PC-9 (cell line): ENCODE measurements around the gene RPS2. TPM values are rescaled to one million over a fixed set of nuclear protein-coding genes. Genes with fewer than 3 reads are reported as not detected.

Experiments used
- BruUV-seq: library from RNA; stranded (reverse); fragments of 400-500 nt; replicated peaks from 2 replicates; lab custom pipeline; 2021; lab: Mats Ljungman, UMichigan
- CTCF ChIA-PET: fragments of 300-600 bp; sonication (Branson Sonifier 250); formaldehyde crosslinking; loops from one replicate; lab custom pipeline; 2022; ENCODE audit warnings: antibody characterized with exemption; lab: Charles Lee
- POLR2A ChIA-PET: fragments of 300-600 bp; sonication (Branson Sonifier 250); formaldehyde crosslinking; loops from one replicate; lab custom pipeline; 2022; ENCODE audit warnings: antibody characterized with exemption; ENCODE audit not compliant: unreplicated experiment; lab: Charles Lee
- DNase-seq, 2 experiments: peaks; one replicate each; pipeline versions ENCODE4 v3.0.0 to v3.0.0-alpha.2; 2015 to 2022; ENCODE audit warnings: mixed read lengths in 1 of 2
- H2AFZ ChIP-seq: fragments of 200-600 bp; sonication (generic); 2 replicates; pipeline ENCODE4 v1.8.1; 2017; ENCODE audit warnings: antibody characterized with exemption
- H3F3A ChIP-seq: fragments of 200-600 bp; sonication (generic); 2 replicates; pipeline ENCODE4 v1.8.1; 2017; ENCODE audit warnings: antibody characterized with exemption, mild to moderate bottlenecking, low read depth; ENCODE audit not compliant: insufficient read depth
- H3K27ac ChIP-seq: fragments of 200-600 bp; sonication (generic); 2 replicates; pipeline ENCODE4 v1.6.1; 2016; ENCODE audit warnings: mixed run types
- H3K27me3 ChIP-seq: fragments of 200-600 bp; sonication (generic); 2 replicates; pipeline ENCODE4 v1.6.1; 2016; ENCODE audit warnings: low read depth, mixed run types; ENCODE audit not compliant: insufficient read depth
- H3K36me3 ChIP-seq: fragments of 200-600 bp; sonication (generic); 2 replicates; pipeline ENCODE4 v1.6.1; 2016; ENCODE audit warnings: low read depth, mixed run types
- H3K4me1 ChIP-seq: fragments of 200-600 bp; sonication (generic); replicated peaks from 2 replicates; pipeline ENCODE4 v1.6.1; 2016; ENCODE audit warnings: mixed run types; ENCODE audit not compliant: insufficient read depth
- H3K4me2 ChIP-seq: fragments of 200-600 bp; sonication (generic); 2 replicates; pipeline ENCODE4 v1.6.1; 2017; ENCODE audit warnings: mixed run types
- H3K4me3 ChIP-seq: fragments of 200-600 bp; sonication (generic); 2 replicates; pipeline ENCODE4 v1.6.1; 2016; ENCODE audit warnings: mixed run types
- H3K79me2 ChIP-seq: fragments of 200-600 bp; sonication (generic); 2 replicates; pipeline ENCODE4 v1.6.1; 2017; ENCODE audit warnings: low read depth, mixed run types
- H3K9me2 ChIP-seq: fragments of 200-600 bp; sonication (generic); 2 replicates; pipeline ENCODE4 v1.8.1; 2017; ENCODE audit warnings: mild to moderate bottlenecking; ENCODE audit not compliant: insufficient read depth
- H3K9me3 ChIP-seq: fragments of 200-600 bp; sonication (generic); 2 replicates; pipeline ENCODE4 v1.8.1; 2016; ENCODE audit warnings: low read depth; ENCODE audit not compliant: insufficient read depth
- H4K20me1 ChIP-seq: fragments of 200-600 bp; sonication (generic); 2 replicates; pipeline ENCODE4 v1.8.1; 2017; ENCODE audit not compliant: insufficient read depth
- EZH2 ChIP-seq: fragments of 200-600 bp; sonication (generic); IDR thresholded peaks from 2 replicates; pipeline ENCODE4 v1.8.0; 2017; ENCODE audit warnings: antibody characterized with exemption, low read depth
- intact Hi-C: fragments of 100-400 bp; cut with micrococcal nuclease; formaldehyde crosslinking; loops from one replicate; pipeline ENCODE4 v1.10.0; 2022; ENCODE audit not compliant: unreplicated experiment
- total RNA-seq: library from RNA; stranded (reverse); gene quantifications from 2 replicates; pipeline ENCODE4 v1.2.3, GENCODE V29; 2021
- TF ChIP-seq, protein P1 (sequence below): fragments of 200-600 bp; sonication (generic); conservative IDR thresholded peaks from 2 replicates; pipeline ENCODE4 v1.6.1; 2017; ENCODE audit warnings: mixed run types, antibody characterized with exemption, mild to moderate bottlenecking, moderate library complexity

The RPS2 gene
- total RNA-seq, 1 experiment from 2014 or later: 3,808 TPM

DNA sequence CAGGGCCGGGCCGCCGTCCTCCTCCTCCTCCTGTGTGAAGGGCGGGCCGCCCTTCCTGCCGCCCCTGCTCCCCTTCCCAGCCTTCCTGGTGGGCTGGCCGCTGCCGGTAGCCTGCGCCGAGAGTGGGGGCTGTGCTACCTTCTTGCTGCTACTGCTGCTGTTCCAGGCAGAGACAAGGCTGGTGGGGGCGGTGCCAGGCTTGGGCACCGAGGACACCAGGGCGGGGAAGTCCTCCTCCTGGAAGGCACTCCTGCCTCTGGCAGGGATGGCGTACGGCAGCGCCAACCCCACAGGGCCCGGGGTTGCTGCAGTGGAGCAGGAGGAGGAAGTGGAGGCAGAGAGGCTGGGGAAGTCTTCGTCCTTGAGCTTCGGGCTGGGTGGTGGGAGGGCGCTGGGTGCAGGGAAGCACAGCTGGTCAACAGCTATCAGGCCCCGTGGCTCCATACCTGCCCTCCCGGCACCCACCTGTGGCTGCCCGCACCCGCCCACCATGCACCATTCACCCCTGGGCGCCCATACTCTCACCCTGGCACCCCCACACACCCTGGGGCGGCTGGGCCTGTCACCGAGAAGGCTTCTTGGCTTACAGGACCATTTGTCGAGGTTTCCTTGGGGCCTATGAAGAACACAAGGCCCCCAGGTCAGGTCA lies 35.4 kb upstream of the RPS2 start:
- BruUV-seq: no TSS peak
- Histone ChIP-seq H2AFZ (no peak overlapping the region), H4K20me1 (peaks cover 21% of the 10 kb centered on the region), H3K79me2 (peaks cover 18% of the 10 kb centered on the region; the same call in 1 of the 2 replicates), H3F3A (peaks cover 18% of the 10 kb centered on the region), H3K36me3 (0 out of 2 replicates have a peak, but pooled peaks cover 5% of the 10 kb centered on the region), H3K27me3 (no peaks in the 10 kb centered on the region), H3K9me3 (no peaks in the 10 kb centered on the region), H3K27ac (no peak overlapping the region), H3K4me1 (peaks cover 6% of the 10 kb centered on the region; the same call in 1 of the 2 replicates), H3K4me3 (no peak overlapping the region), H3K4me2 (no peak overlapping the region), H3K9me2 (no peaks in the 10 kb centered on the region)
- intact Hi-C loops: loop anchor here (10.0 kb wide), 1 partner anchor 255 kb away; the partner anchor contains the start of gene ECI1
- no peak for TF ChIP-seq EZH2
- TF ChIP-seq, protein P1, sequence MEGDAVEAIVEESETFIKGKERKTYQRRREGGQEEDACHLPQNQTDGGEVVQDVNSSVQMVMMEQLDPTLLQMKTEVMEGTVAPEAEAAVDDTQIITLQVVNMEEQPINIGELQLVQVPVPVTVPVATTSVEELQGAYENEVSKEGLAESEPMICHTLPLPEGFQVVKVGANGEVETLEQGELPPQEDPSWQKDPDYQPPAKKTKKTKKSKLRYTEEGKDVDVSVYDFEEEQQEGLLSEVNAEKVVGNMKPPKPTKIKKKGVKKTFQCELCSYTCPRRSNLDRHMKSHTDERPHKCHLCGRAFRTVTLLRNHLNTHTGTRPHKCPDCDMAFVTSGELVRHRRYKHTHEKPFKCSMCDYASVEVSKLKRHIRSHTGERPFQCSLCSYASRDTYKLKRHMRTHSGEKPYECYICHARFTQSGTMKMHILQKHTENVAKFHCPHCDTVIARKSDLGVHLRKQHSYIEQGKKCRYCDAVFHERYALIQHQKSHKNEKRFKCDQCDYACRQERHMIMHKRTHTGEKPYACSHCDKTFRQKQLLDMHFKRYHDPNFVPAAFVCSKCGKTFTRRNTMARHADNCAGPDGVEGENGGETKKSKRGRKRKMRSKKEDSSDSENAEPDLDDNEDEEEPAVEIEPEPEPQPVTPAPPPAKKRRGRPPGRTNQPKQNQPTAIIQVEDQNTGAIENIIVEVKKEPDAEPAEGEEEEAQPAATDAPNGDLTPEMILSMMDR: no peak
- DNase-seq: no peak
- ChIA-PET CTCF (no interaction called here), POLR2A (no interaction called here)

DNA sequence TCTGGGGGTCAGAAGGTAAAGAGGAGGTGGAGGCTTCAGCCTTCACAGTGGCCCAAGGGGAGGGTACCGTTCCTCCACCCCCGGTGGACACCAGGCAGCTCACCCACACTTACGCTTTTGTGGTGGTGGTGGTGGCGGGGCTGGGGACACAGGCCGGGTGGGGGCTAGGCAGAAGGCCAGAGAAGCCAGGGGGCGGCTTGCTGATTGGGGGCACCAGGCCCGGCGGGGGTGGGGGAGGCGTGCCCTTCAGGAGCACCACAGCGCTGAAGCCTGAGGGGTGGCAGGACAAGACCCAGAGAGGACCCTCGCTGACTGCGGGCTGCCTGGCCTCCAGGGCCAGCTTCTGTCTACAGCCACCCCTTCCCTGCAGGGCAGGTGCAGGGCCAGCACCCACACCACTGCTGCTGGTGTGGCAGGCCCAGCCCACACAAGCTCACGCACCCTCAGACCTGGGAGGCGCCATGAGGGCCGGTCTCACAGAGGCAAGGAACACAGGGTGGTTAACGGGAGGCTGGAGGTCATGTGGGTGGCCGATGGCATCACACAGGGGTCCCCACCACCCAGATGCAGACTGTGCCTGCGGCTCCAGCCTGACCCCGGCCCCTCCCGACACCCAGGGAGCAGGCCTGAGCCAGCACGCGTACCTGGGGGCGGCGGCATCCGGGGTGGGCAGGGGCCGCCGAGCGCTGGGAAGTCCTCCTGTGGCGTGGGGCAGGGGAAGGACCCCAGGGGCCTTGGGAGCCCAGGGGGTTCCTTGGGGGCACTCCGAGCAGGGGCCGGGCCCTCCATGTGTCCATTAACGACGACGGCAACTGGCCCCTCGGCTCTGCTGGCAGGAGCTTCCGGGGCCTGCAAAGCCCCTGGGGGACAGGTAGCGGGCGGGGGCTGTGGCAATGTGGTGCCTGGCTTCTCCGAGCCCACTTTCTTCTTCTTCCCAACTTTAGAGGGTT lies 34.5 kb upstream of the RPS2 start:
- Histone ChIP-seq H2AFZ (no peak overlapping the region), H3K4me3 (no peak overlapping the region), H3K4me1 (peaks cover 8% of the 10 kb centered on the region), H3K27ac (no peak overlapping the region), H3F3A (peaks cover 24% of the 10 kb centered on the region), H3K9me3 (no peaks in the 10 kb centered on the region), H3K27me3 (no peaks in the 10 kb centered on the region), H4K20me1 (peaks cover 14% of the 10 kb centered on the region), H3K36me3 (0 out of 2 replicates have a peak, but pooled peaks cover 5% of the 10 kb centered on the region), H3K9me2 (no peaks in the 10 kb centered on the region), H3K4me2 (no peak overlapping the region), H3K79me2 (peaks cover 9% of the 10 kb centered on the region; the same call in 1 of the 2 replicates)
- no peak for DNase-seq
- ChIA-PET CTCF (no interaction called here), POLR2A (no interaction called here)
- intact Hi-C loops: no loop called here
- BruUV-seq: no TSS peak
- TF ChIP-seq, protein P1: no peak
- no peak for TF ChIP-seq EZH2

DNA sequence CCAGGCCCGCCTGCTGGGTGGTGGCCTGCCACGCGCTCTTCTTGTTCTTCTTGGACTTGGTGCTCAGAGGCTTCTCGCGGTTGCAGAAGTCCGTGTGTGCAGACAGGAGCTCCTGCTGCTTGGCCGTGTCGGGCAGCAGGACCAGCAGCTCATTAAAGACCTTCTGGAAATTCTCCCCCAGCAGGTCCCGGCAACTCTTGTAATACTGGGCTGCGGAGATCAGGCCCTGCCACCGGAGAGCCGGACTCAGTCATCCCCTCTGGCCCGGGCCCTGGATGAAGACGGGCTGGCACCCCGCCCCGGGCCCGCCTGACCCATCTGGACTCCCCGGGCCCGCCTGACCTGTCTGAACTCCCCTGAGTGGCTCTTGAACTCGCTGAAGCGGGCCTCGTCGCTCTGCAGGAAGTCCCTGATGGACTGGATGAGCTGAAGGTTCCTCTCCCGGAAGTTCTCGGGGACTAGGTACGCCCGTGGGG lies 33.8 kb upstream of the RPS2 start:
- Histone ChIP-seq H3K79me2 (0 out of 2 replicates have a peak, but pooled peaks cover 2% of the 10 kb centered on the region), H3K36me3 (0 out of 2 replicates have a peak, but pooled peaks cover 3% of the 10 kb centered on the region), H3K4me2 (no peak overlapping the region), H4K20me1 (peaks cover 6% of the 10 kb centered on the region; the same call in 1 of the 2 replicates), H2AFZ (no peak overlapping the region), H3K9me3 (no peaks in the 10 kb centered on the region), H3K4me3 (no peak overlapping the region), H3K4me1 (peaks cover 16% of the 10 kb centered on the region), H3K27me3 (no peaks in the 10 kb centered on the region), H3F3A (peaks cover 31% of the 10 kb centered on the region), H3K27ac (no peak overlapping the region), H3K9me2 (no peaks in the 10 kb centered on the region)
- intact Hi-C loops: no loop called here
- BruUV-seq: no TSS peak
- ChIA-PET POLR2A (no interaction called here), CTCF (no interaction called here)
- no peak for DNase-seq
- TF ChIP-seq, protein P1: no peak
- TF ChIP-seq EZH2: no peak
